Panc1 (cell line): ENCODE data around the gene C19orf12.

ENCODE experiments used
- POLR2AphosphoS5 ChIP-seq: IDR thresholded peaks from 2 replicates; pipeline ENCODE4 v1.6.1; 2012; ENCODE audit warnings: mild to moderate bottlenecking, low read depth, low read length, moderate library complexity
- REST ChIP-seq, 2 experiments: IDR thresholded peaks; 2 replicates each; pipeline ENCODE4 v1.6.1; 2011 to 2012; ENCODE audit warnings: low read depth in 2 of 2, control low read depth in 1 of 2, low read length in 1 of 2, mild to moderate bottlenecking in 1 of 2, moderate library complexity in 1 of 2; ENCODE audit not compliant: insufficient read depth in 1 of 2
- TF ChIP-seq, protein P1 (sequence below): fragments of 450-650 bp; IDR thresholded peaks from 2 replicates; pipeline ENCODE4 v1.5.1; 2017; ENCODE audit warnings: mild to moderate bottlenecking

DNA sequence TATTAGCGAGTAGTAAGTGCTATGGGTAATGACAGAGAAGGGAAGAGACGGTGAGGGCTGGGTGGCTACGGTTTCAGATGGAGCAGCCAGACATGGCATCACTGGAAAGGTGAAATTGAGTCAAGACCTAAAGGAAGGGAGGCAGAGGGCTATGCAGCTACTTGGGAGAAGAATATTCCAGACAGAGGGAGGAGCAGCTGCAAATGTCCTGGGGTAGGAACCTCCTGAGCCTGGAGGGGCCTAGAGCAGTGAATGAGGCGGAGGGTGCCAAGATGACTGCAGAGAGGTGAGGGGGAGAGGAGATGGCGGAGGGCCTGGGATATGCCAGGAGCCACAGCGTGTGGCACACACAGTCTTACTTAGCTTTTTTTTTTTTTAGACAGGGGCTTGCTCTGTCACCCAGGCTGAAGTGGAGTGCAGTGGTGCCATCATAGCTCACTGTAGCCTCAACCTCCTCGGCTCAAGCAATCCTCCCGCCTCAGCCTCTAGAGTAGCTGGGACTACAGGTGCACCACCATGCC is 28.7 kb downstream of the C19orf12 start:
- TF ChIP-seq POLR2AphosphoS5, result no peak
- TF ChIP-seq, protein P1, sequence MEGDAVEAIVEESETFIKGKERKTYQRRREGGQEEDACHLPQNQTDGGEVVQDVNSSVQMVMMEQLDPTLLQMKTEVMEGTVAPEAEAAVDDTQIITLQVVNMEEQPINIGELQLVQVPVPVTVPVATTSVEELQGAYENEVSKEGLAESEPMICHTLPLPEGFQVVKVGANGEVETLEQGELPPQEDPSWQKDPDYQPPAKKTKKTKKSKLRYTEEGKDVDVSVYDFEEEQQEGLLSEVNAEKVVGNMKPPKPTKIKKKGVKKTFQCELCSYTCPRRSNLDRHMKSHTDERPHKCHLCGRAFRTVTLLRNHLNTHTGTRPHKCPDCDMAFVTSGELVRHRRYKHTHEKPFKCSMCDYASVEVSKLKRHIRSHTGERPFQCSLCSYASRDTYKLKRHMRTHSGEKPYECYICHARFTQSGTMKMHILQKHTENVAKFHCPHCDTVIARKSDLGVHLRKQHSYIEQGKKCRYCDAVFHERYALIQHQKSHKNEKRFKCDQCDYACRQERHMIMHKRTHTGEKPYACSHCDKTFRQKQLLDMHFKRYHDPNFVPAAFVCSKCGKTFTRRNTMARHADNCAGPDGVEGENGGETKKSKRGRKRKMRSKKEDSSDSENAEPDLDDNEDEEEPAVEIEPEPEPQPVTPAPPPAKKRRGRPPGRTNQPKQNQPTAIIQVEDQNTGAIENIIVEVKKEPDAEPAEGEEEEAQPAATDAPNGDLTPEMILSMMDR, result no peak
- TF ChIP-seq REST (IDR thresholded peaks at IDR 0.05; ENCODE audit: insufficient read depth in 1 of 2, low read depth in 2 of 2, low read length in 1 of 2), result no peak
